Lower leg skin (tissue), 3 donors: Measurements from ENCODE around the gene OR6S1.

Experiments
- CTCF ChIP-seq, 3 donors: fragments of 450-650 bp; IDR thresholded peaks; one replicate each; pipeline ENCODE4 v1.5.1; 2016; ENCODE audit warnings: antibody characterized with exemption in 3 of 3, mild to moderate bottlenecking in 3 of 3, moderate library complexity in 2 of 3
- POLR2A ChIP-seq, 2 donors: fragments of 450-650 bp; IDR thresholded peaks; one replicate each; pipeline ENCODE4 v1.6.1; 2016 to 2017; ENCODE audit warnings: antibody characterized with exemption in 2 of 2, mild to moderate bottlenecking in 1 of 2, moderate library complexity in 1 of 2

DNA sequence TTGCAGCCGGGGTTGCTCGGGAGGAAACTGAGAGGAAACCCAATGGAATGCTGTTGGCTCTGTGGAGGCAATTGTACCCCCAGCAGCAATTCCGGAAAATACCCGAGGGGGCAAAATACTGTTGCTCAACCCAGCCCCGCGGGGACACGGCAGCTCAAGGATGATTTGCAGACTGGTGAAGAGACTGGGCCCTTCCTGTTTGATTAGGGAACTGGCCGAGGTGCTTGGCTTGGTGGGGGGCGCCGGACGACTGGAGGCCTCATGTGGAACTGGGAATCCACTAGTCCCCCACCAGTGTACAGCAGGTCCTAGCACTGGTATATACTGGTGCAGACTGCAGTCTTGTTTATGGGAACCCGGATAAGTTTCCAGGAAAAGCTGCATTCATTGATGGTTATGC, 40.0 kb downstream of the OR6S1 start:
- TF ChIP-seq CTCF (IDR thresholded peaks at IDR 0.05) (no peak), POLR2A (IDR thresholded peaks at IDR 0.05) (no peak)
